Spleen (tissue), 11 donors: Measurements from ENCODE around the gene WIPF2. TPM values are rescaled to one million over a fixed set of nuclear protein-coding genes. Genes with fewer than 3 reads are reported as not detected.

Experiments used
- DNase-seq: peaks from one replicate; pipeline ENCODE4 v3.0.0-alpha.2; 2020
- H3K27ac ChIP-seq, 8 donors: fragments of 200-600 bp; sonication (generic) in 7 of 8; 1 replicate in 4 of 8; 2 replicates in 4 of 8; pipeline versions ENCODE4 v1.5.0 to v1.8.0; 2016 to 2021; ENCODE audit warnings: inconsistent platforms in 4 of 8, mild to moderate bottlenecking in 4 of 8, moderate library complexity in 1 of 8
- H3K27me3 ChIP-seq, 7 donors: fragments of 200-600 bp; sonication (generic) in 6 of 7; replicated peaks in 1 of 7; 1 replicate in 4 of 7; 2 replicates in 3 of 7; pipeline versions ENCODE4 v1.5.0 to v1.8.0; 2016 to 2021; ENCODE audit warnings: inconsistent platforms in 3 of 7, mild to moderate bottlenecking in 1 of 7
- H3K36me3 ChIP-seq, 6 donors: fragments of 200-600 bp; sonication (generic) in 5 of 6; 1 replicate in 4 of 6; 2 replicates in 2 of 6; pipeline versions ENCODE4 v1.5.0 to v1.8.0; 2016 to 2021; ENCODE audit warnings: inconsistent platforms in 2 of 6
- H3K4me1 ChIP-seq, 6 donors: fragments of 200-600 bp; sonication (generic) in 5 of 6; 1 replicate in 3 of 6; 2 replicates in 3 of 6; pipeline versions ENCODE4 v1.5.0 to v1.8.0; 2016 to 2021; ENCODE audit warnings: inconsistent platforms in 3 of 6
- H3K4me3 ChIP-seq, 8 donors: fragments of 200-600 bp; sonication (generic) in 7 of 8; 1 replicate in 4 of 8; 2 replicates in 4 of 8; pipeline versions ENCODE4 v1.5.0 to v1.8.0; 2016 to 2021; ENCODE audit warnings: inconsistent platforms in 4 of 8, mild to moderate bottlenecking in 4 of 8, moderate library complexity in 2 of 8
- H3K9me3 ChIP-seq, 8 donors: fragments of 200-600 bp; sonication (generic) in 7 of 8; 1 replicate in 4 of 8; 2 replicates in 4 of 8; pipeline versions ENCODE4 v1.5.0 to v1.8.0; 2016 to 2021; ENCODE audit warnings: inconsistent platforms in 4 of 8
- POLR2AphosphoS5 ChIP-seq, 3 donors: sonication (generic); formaldehyde crosslinking; IDR thresholded peaks; one replicate each; pipeline ENCODE4 v1.5.1; 2017; ENCODE audit warnings: antibody characterized with exemption in 3 of 3
- WGBS, 5 donors: extraction: QIAGEN DNeasy Blood & Tissue Kit in 3 of 5; methylation state at CpG; one replicate each; pipeline versions ENCODE4 v1.1.5 to v1.1.7; 2013 to 2018; 5-methylcytosine and 5-hydroxymethylcytosine counted together
- intact Hi-C: fragments of 100-400 bp; cut with DNase I; formaldehyde crosslinking; loops from one replicate; pipeline ENCODE4 v1.15.0; 2023; ENCODE audit warnings: low total_unique reads
- microRNA-seq, 3 donors: library from miRNA; unstranded; fragments of <30 nt; microRNA quantifications; one replicate each; pipeline versions ENCODE4 to v1.1.0, GENCODE V29; 2019 to 2020
- polyA plus RNA-seq, 3 donors: library from polyadenylated mRNA; stranded (reverse); fragments of 200-250 nt; gene quantifications; one replicate each; pipeline ENCODE4 v1.2.1, GENCODE V29; 2013
- small RNA-seq, 4 donors: library from RNA; depleted of rRNA; stranded (forward); fragments of <200 nt; gene quantifications; one replicate each; pipeline ENCODE3, GENCODE V24; 2016
- total RNA-seq, 7 donors: library from RNA; depleted of rRNA in 3 of 7; stranded (reverse); fragments of >200 nt in 3 of 7; fragmentation: NEBNext Ultra II Directional in 4 of 7; extraction: Animal tissue kit (Norgen Biotek cat#: 25700) in 4 of 7; gene quantifications; one replicate each; pipeline versions ENCODE4 v1.1.0 to v1.2.1, GENCODE V29; 2016 to 2021
- TF ChIP-seq, protein P1 (sequence below), 11 experiments: fragments of 200-600 bp in 7 of 11; fragments of 450-650 bp in 4 of 11; sonication (generic) in 4 of 11; IDR thresholded peaks in 8 of 11; conservative IDR thresholded peaks in 3 of 11; 1 replicate in 7 of 11; 2 replicates in 4 of 11; pipeline versions ENCODE4 v1.4.0 to v1.8.0; 2016 to 2021; ENCODE audit warnings: antibody characterized with exemption in 11 of 11, inconsistent platforms in 4 of 11, mild to moderate bottlenecking in 1 of 11
- donor health status: healthy with polysubstance abuse.
- donor health status: DM: no; HTN: no; CAD: no; lungs with moderate emphysema.
- donor health status: DM: no; HTN: no; CAD: no.
- donor health status: Bipolar disorder and iron deficiency.
- donor health status: healthy.
- donor health status: DM: no; HTN: no; CAD: no.
- donor health status: DM: yes; HTN: yes; CAD: no.

Gene WIPF2
- total and polyA plus RNA-seq, 10 donors, result 3.7 to 43.2 (median 20.1) TPM

DNA sequence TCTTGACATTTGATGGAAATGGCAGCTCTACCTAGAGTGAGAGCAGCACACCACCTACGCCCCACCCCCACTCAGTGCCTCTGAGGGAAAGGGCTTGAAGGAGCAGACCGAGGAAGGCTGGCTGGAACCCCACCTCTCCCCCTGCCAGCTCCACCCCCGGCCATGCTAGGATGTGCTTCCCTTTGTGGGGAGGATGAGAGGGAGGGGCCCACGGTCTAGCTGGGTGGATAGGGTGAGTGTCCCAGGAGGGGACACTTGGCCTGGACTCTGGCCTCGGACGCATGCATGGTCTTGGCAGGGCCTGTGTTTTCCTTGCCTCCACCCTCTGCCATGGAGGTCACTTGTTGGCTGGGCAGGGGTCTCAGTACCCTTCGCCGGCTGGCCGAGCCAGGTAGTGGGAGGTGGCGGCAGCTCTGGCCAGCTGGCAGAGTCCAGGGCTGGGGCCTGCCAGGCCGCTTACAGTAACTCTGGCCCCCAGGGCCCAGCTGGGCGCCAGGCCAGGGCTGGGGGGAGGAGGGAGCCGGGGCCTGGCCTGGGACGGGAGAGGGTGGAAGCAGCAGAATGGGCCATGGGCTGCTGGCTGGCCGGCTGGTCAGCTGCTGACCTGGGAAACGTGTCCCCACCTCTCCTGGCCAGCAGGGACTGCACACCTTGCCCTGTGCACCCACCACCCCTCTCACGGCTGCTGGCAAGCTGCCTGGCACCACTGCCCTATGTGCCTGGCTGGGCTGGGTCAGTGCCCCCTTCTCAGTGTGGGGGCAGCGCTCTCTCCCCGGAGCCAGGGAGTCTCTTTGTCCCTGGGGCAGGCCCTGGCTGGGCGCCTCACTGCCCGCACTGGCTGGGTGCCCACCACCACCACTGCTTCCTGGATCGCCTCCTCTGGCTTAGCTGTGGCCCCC is 112.9 kb downstream of the WIPF2 start:
- TF ChIP-seq, protein P1, sequence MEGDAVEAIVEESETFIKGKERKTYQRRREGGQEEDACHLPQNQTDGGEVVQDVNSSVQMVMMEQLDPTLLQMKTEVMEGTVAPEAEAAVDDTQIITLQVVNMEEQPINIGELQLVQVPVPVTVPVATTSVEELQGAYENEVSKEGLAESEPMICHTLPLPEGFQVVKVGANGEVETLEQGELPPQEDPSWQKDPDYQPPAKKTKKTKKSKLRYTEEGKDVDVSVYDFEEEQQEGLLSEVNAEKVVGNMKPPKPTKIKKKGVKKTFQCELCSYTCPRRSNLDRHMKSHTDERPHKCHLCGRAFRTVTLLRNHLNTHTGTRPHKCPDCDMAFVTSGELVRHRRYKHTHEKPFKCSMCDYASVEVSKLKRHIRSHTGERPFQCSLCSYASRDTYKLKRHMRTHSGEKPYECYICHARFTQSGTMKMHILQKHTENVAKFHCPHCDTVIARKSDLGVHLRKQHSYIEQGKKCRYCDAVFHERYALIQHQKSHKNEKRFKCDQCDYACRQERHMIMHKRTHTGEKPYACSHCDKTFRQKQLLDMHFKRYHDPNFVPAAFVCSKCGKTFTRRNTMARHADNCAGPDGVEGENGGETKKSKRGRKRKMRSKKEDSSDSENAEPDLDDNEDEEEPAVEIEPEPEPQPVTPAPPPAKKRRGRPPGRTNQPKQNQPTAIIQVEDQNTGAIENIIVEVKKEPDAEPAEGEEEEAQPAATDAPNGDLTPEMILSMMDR (IDR thresholded peaks at IDR 0.05 in 8 of 11, conservative IDR thresholded peaks at IDR 0.05 in 3 of 11), result no peak
- TF ChIP-seq POLR2AphosphoS5 (IDR thresholded peaks at IDR 0.05), result peak; percentile 69 to 92 (median 81)
- no peaks in the 10 kb centered on the region for H3K9me3 ChIP-seq
- DNase-seq, result peak; percentile 92
- H3K36me3 ChIP-seq, result peaks cover 0 to 41% (median 15%) of the 10 kb centered on the region in 6 donors
- H3K4me1 ChIP-seq, result peaks cover 84 to 100% (median 100%) of the 10 kb centered on the region in 6 donors
- H3K27ac ChIP-seq, result peak overlapping the region; percentile 42 to 97 (median 85)
- intact Hi-C loops, result no loop called here
- WGBS, 5 donors, result 37 to 63% (median 38%) methylated on average over 9 to 22 of the region's 22 CpGs
- H3K4me3 ChIP-seq, result peak overlapping the region in 5 of 8 donors; percentile 15 to 59 (median 27)
- H3K27me3 ChIP-seq, result no peaks in the 10 kb centered on the region

Small RNA genes lying within 50 kb of the gene (microRNA-seq; reads per million reads assigned to microRNA genes)
- 0 to 0.70 (median 0) reads per million in 3 donors for gene MIR6867

Small RNA genes lying within 50 kb of the gene (small RNA-seq; reads per million reads assigned to genes)
- gene MIR6867, result 0 reads per million in 4 donors

Other genes starting within 250 kb of the WIPF2 start
- 10 to 100 TPM; 57.4 to 70.6 (median 65.5) TPM for gene PSMD3, start 238.5 kb upstream of the WIPF2 start, total RNA-seq
- gene PSMD3, start 238.5 kb upstream of the WIPF2 start, polyA plus RNA-seq, result 10 to 100 TPM; 35.6 to 50.8 (median 43.5) TPM
- gene CSF3, start 203.9 kb upstream of the WIPF2 start, total RNA-seq, result 1 to 10 TPM in 2 of 7 donors, under 1 TPM in 1, not detected in 4; 0.54 to 1.8 (median 1.6) TPM
- 1 to 10 TPM in 2 of 3 donors, under 1 TPM in 1; 0.24 to 1.4 (median 1.2) TPM for gene CSF3, start 203.9 kb upstream of the WIPF2 start, polyA plus RNA-seq
- gene MED24, start 164.9 kb upstream of the WIPF2 start, total RNA-seq, result 100 to 1,000 TPM in 1 of 7 donors, 10 to 100 TPM in 6; 71.7 to 102 (median 79.1) TPM
- gene MED24, start 164.9 kb upstream of the WIPF2 start, polyA plus RNA-seq, result 10 to 100 TPM; 29.2 to 54.4 (median 42.7) TPM
- gene THRA, start 156.3 kb upstream of the WIPF2 start, total RNA-seq, result 10 to 100 TPM; 14.6 to 36.1 (median 19.7) TPM
- 10 to 100 TPM in 1 of 3 donors, 1 to 10 TPM in 2; 3.9 to 12.9 (median 4.7) TPM for gene THRA, start 156.3 kb upstream of the WIPF2 start, polyA plus RNA-seq
- gene NR1D1, start 118.7 kb upstream of the WIPF2 start, total RNA-seq, result 10 to 100 TPM in 4 of 7 donors, 1 to 10 TPM in 3; 5.5 to 15.8 (median 10.2) TPM
- 1 to 10 TPM; 3.3 to 6.4 (median 5.2) TPM for gene NR1D1, start 118.7 kb upstream of the WIPF2 start, polyA plus RNA-seq
- 100 to 1,000 TPM; 101 to 154 (median 127) TPM for gene MSL1, start 97.3 kb upstream of the WIPF2 start, total RNA-seq
- gene MSL1, start 97.3 kb upstream of the WIPF2 start, polyA plus RNA-seq, result 10 to 100 TPM; 52.6 to 85.0 (median 73.3) TPM
- 100 to 1,000 TPM in 1 of 7 donors, 10 to 100 TPM in 6; 67.0 to 105 (median 78.5) TPM for gene CASC3, start 78.8 kb upstream of the WIPF2 start, total RNA-seq
- gene CASC3, start 78.8 kb upstream of the WIPF2 start, polyA plus RNA-seq, result 10 to 100 TPM; 20.2 to 38.9 (median 35.0) TPM
- 10 to 100 TPM in 2 of 7 donors, 1 to 10 TPM in 5; 5.1 to 12.7 (median 9.5) TPM for gene RAPGEFL1, start 41.8 kb upstream of the WIPF2 start, total RNA-seq
- 1 to 10 TPM; 2.9 to 5.9 (median 3.3) TPM for gene RAPGEFL1, start 41.8 kb upstream of the WIPF2 start, polyA plus RNA-seq
- 10 to 100 TPM in 2 of 7 donors, 1 to 10 TPM in 5; 4.2 to 11.6 (median 5.7) TPM for gene CDC6, start 68.6 kb downstream of the WIPF2 start, total RNA-seq
- 1 to 10 TPM; 1.2 to 4.8 (median 4.1) TPM for gene CDC6, start 68.6 kb downstream of the WIPF2 start, polyA plus RNA-seq
- 10 to 100 TPM; 56.6 to 95.1 (median 71.2) TPM for gene RARA, start 89.9 kb downstream of the WIPF2 start, total RNA-seq
- 10 to 100 TPM; 13.3 to 28.3 (median 14.8) TPM for gene RARA, start 89.9 kb downstream of the WIPF2 start, polyA plus RNA-seq
- 10 to 100 TPM in 4 of 7 donors, 1 to 10 TPM in 3; 7.3 to 15.0 (median 10.4) TPM for gene GJD3, start 145.4 kb downstream of the WIPF2 start, total RNA-seq
- gene GJD3, start 145.4 kb downstream of the WIPF2 start, polyA plus RNA-seq, result 1 to 10 TPM in 1 of 3 donors, under 1 TPM in 2; 0.20 to 1.1 (median 0.33) TPM
- 10 to 100 TPM in 5 of 7 donors, 1 to 10 TPM in 2; 5.5 to 37.5 (median 14.4) TPM for gene TOP2A, start 198.6 kb downstream of the WIPF2 start, total RNA-seq
- 10 to 100 TPM in 1 of 3 donors, 1 to 10 TPM in 2; 5.8 to 27.5 (median 8.1) TPM for gene TOP2A, start 198.6 kb downstream of the WIPF2 start, polyA plus RNA-seq
- gene IGFBP4, start 224.1 kb downstream of the WIPF2 start, total RNA-seq, result 100 to 1,000 TPM; 287 to 537 (median 336) TPM
- gene IGFBP4, start 224.1 kb downstream of the WIPF2 start, polyA plus RNA-seq, result 100 to 1,000 TPM in 2 of 3 donors, 10 to 100 TPM in 1; 49.3 to 131 (median 107) TPM